GM12873 (cell line): Measurements from ENCODE around the gene DDX55.

Experiments
- CTCF ChIP-seq: IDR thresholded peaks from 2 replicates; pipeline ENCODE4 v1.5.1; 2012; ENCODE audit warnings: low read depth, mild to moderate bottlenecking, moderate library complexity, low read length, control low read depth; ENCODE audit not compliant: insufficient read depth; ENCODE audit errors: missing control alignments

DDX55 gene

GRCh38 chr12:123654129-123654701 lies 52.3 kb downstream of the DDX55 start:
- no peak for TF ChIP-seq CTCF

DNA sequence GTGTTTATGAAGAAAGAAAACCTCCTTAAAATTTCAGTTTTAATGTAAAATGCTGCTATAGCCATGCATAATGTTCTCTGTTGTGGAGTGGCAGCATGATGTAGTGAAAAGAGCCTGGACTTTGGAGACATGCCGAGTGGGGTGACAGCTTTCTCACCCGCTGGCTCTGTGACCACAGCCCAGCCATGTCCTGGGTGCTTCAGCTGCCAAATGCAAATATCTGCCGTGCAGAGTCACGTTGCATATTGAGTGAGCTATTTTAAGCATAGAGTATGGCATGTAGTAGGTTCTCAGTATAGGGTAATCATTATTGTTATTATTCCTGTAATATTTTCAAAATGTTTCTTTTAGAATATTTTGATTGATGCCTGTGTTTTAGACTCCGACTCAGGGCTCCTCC lies 53.5 kb downstream of the DDX55 start:
- no peak for TF ChIP-seq CTCF

- no peak for TF ChIP-seq CTCF
Measured at GRCh38 chr12:123656392-123656791, 54.5 kb downstream of the DDX55 start.

- no peak for TF ChIP-seq CTCF
Measured at GRCh38 chr12:123657211-123657610, 55.3 kb downstream of the DDX55 start.

DNA sequence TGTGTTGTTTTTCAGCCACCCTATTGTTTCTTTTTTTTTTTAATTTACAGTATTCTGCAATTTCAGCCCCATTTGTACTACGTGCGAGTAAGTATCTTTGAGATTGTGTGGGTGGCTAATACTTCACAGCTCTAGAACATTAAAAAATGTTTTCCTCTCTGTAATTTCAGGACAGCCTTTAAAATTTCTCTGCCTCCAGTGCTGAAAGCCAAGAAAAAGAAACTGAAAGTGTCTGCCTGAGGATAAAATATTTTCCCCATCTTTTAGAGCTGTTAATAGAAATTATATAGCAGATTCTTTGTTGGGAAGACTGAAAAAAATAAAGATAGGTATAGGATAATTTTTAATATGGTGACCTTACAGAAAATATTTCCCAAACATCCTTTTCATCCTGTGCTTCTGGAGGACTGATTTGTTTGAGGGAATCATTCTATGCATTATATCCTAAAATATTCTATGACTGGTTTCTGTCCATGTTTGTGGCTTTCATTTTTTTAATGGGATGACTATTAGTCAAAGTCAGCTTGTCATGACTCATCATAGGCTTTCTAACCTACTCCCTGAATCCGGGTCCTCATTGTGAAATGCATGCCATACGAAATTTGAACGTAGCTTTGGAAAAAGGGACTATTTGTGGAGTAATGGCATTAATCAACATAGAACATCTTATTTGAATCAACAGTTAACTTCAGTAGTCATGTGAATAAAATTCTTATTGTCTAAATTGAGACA lies 58.3 kb downstream of the DDX55 start:
- no peak for TF ChIP-seq CTCF

DNA sequence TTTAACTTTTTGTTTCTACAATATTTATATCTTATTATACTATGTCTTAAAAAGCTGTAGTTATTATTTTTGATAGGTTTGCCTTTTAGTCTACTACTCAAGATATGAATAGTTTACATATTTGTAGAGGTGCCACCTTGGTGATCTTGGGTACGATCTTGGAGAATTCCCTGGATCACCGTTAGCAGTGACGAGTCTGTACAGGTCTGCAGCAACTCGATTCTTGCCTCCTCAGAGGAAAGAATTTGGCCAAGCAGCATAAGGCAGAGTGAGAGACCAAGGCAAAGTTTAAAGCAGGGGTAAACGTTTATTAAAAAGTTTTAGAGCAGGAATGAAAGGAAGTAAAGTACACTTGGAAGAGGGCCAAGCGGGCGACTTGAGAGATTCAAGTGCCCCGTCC lies 65.9 kb downstream of the DDX55 start:
- no peak for TF ChIP-seq CTCF
